Ramos (cell line): ENCODE measurements around the gene GCDH.

Experiments
- in situ Hi-C: fragments of 300-500 bp; cut with MboI; formaldehyde crosslinking; loops from one replicate; pipeline ENCODE4 v1.14.3; 2022; ENCODE audit warnings: low sequenced_read_pairs; ENCODE audit not compliant: unreplicated experiment

GCDH gene

GRCh38 chr19:12937927-12938778 is 47.2 kb downstream of the GCDH start, which contains the start of gene CALR:
CALR (plus strand) TSS chr19:12938609; CDS start chr19:12938680, 71 bp downstream.
- in situ Hi-C loops = no loop called here

- in situ Hi-C loops = no loop called here
Observed at GRCh38 chr19:12938779-12939601, 48.0 kb downstream of the GCDH start.

- in situ Hi-C loops = no loop called here
Observed at GRCh38 chr19:12939975-12940423, 49.0 kb downstream of the GCDH start.

- in situ Hi-C loops = no loop called here
Observed at GRCh38 chr19:12940897-12941296, 49.9 kb downstream of the GCDH start.

GRCh38 chr19:12943437-12944044 is 52.6 kb downstream of the GCDH start:
- in situ Hi-C loops = no loop called here

GRCh38 chr19:12944104-12944674 is 53.2 kb downstream of the GCDH start:
- in situ Hi-C loops = no loop called here

GRCh38 chr19:12945479-12946091 is 54.6 kb downstream of the GCDH start, which contains the start of gene RAD23A:
RAD23A (plus strand) TSS chr19:12945862; CDS start chr19:12945949, 87 bp downstream.
- in situ Hi-C loops = no loop called here

GRCh38 chr19:12946092-12946721 is 55.2 kb downstream of the GCDH start:
- in situ Hi-C loops = no loop called here

- in situ Hi-C loops = no loop called here
Observed at GRCh38 chr19:12946731-12947496, 56.0 kb downstream of the GCDH start.

GRCh38 chr19:12947702-12948611 is 57.0 kb downstream of the GCDH start:
- in situ Hi-C loops = no loop called here

GRCh38 chr19:12948612-12949362 is 57.8 kb downstream of the GCDH start:
- in situ Hi-C loops = no loop called here
